HUES48 (cell line): ENCODE results near the gene ODF4.

Experiments
- H3K27ac ChIP-seq: one replicate; pipeline ENCODE4 v1.7.0; 2013; ENCODE audit warnings: low read depth, low read length, inconsistent platforms
- H3K27me3 ChIP-seq: 2 replicates; pipeline ENCODE4 v1.6.1; 2013; ENCODE audit warnings: mild to moderate bottlenecking, low read length; ENCODE audit not compliant: control insufficient read depth, insufficient read depth
- H3K36me3 ChIP-seq: 2 replicates; pipeline ENCODE4 v1.6.1; 2013; ENCODE audit warnings: low read length; ENCODE audit not compliant: control insufficient read depth, insufficient read depth
- H3K4me1 ChIP-seq: 2 replicates; pipeline ENCODE4 v1.6.1; 2013; ENCODE audit warnings: mild to moderate bottlenecking, low read length; ENCODE audit not compliant: control insufficient read depth, insufficient read depth
- H3K4me3 ChIP-seq: 2 replicates; pipeline ENCODE4 v1.5.1; 2013; ENCODE audit warnings: mild to moderate bottlenecking, low read depth, low read length
- H3K9ac ChIP-seq: 2 replicates; pipeline ENCODE4 v1.6.1; 2013; ENCODE audit warnings: mild to moderate bottlenecking, low read depth, low read length, moderate library complexity
- H3K9me3 ChIP-seq: 2 replicates; pipeline ENCODE4 v1.6.1; 2013; ENCODE audit warnings: low read length; ENCODE audit not compliant: control insufficient read depth, insufficient read depth

ODF4 gene

DNA sequence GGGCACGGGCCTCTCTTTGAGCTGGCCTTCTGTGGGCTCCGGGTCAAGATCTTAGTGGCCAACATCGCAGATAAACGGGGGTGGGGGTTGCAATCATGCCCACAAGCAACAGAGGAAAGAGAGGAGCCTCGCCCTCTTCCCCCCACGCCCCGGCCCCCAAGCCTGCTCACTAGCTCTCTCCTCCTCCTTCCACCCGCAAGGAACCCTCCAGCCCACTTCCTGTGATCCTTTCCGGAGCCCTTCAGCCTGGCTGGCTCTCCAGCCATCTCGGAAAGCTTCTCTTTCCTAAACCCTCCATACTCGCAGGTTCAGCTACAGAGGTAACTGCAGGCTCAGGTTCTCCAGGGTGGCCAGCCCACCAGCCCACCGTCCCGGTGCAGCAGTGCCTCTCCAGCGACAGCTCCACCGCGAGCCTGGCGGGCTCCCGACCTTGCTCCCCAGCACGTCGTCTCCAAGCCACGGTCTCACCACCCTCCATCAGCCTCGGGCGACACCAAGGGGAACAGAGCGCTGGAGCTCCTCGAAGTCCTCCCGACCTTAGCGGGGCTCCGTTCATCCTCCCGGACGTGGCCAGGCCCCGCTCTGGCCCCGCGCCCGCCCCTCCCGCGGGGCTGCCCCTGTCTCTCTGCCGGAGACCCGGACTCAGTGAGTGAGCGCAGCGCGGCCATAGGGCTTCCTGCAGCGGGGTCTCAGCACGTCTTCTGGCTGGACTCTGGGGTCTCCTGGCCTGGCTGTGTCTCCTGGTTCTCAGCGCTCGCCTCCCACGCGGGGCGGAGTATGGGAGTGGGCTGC lies 12.9 kb upstream of the ODF4 start:
- Histone ChIP-seq H3K4me3 (peak overlapping the region; percentile 61), H3K9ac (no peak overlapping the region; the same call in 1 of the 2 replicates), H3K27ac (no peak overlapping the region), H3K27me3 (peaks cover 31% of the 10 kb centered on the region), H3K4me1 (no peaks in the 10 kb centered on the region), H3K9me3 (no peaks in the 10 kb centered on the region), H3K36me3 (no peaks in the 10 kb centered on the region)

GRCh38 chr17:8327303-8327649 lies 12.4 kb upstream of the ODF4 start:
- Histone ChIP-seq H3K36me3 (no peaks in the 10 kb centered on the region), H3K27ac (no peak overlapping the region), H3K4me1 (no peaks in the 10 kb centered on the region), H3K9ac (no peak overlapping the region; the same call in 1 of the 2 replicates), H3K9me3 (no peaks in the 10 kb centered on the region), H3K4me3 (peak overlapping the region; percentile 61), H3K27me3 (peaks cover 31% of the 10 kb centered on the region)

DNA sequence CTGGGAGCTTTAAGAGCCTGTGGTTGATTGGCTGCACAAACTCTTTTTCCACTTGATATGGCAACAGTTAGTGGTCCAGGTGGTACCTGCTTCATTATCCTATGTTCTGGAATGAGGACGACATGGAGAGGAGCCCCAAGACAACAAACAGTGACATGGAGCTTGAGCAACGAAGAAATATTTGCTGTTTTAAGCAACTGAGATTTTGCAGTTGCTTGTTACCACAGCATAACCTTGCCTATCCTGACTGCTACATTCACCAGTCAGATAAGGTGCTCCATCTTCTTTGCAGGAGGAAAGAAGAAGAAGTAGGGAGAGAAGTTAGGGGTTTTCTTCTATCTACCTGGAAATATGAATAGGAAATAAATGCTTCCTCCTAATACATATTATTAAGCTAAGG lies 7.5 kb upstream of the ODF4 start:
- Histone ChIP-seq H3K4me3 (no peak overlapping the region), H3K4me1 (no peaks in the 10 kb centered on the region), H3K9ac (no peak overlapping the region), H3K9me3 (no peaks in the 10 kb centered on the region), H3K27me3 (peaks cover 10% of the 10 kb centered on the region), H3K36me3 (no peaks in the 10 kb centered on the region), H3K27ac (no peak overlapping the region)

GRCh38 chr17:8332688-8333087 lies 7.0 kb upstream of the ODF4 start:
- no peak overlapping the region for H3K9ac ChIP-seq
- no peaks in the 10 kb centered on the region for H3K36me3 ChIP-seq
- H3K27ac ChIP-seq, result no peak overlapping the region
- H3K9me3 ChIP-seq, result no peaks in the 10 kb centered on the region
- H3K27me3 ChIP-seq, result peaks cover 5% of the 10 kb centered on the region; the same call in 1 of the 2 replicates
- peaks cover 1% of the 10 kb centered on the region; the same call in 1 of the 2 replicates for H3K4me1 ChIP-seq
- H3K4me3 ChIP-seq, result no peak overlapping the region

DNA sequence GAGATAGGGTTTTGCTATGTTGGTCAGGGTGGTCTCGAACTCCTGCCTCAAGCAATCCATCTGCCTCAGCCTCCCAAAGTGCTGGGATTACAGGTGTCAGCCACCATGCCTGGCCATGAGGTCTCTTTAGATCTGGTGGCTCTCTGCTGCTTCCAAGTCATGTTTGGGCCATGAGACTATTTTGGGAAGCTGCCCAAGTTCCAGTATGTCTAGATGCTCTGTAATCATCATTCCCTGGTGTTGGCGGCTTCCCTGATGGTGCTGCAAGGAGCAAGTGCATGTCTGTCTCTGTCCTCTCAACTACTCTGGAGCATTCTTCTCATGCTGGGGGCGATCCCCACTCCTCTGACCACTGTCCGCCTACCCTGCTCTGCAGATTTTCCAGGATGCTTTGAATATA lies 6.4 kb upstream of the ODF4 start:
- Histone ChIP-seq H3K36me3 (no peaks in the 10 kb centered on the region), H3K27me3 (no peaks in the 10 kb centered on the region), H3K9ac (no peak overlapping the region), H3K4me1 (peaks cover 7% of the 10 kb centered on the region), H3K27ac (no peak overlapping the region), H3K4me3 (no peak overlapping the region), H3K9me3 (no peaks in the 10 kb centered on the region)

GRCh38 chr17:8337802-8338752 lies 1.6 kb upstream of the ODF4 start:
- no peak overlapping the region for H3K4me3 ChIP-seq
- H3K4me1 ChIP-seq, result peaks cover 22% of the 10 kb centered on the region
- H3K27me3 ChIP-seq, result no peaks in the 10 kb centered on the region
- no peaks in the 10 kb centered on the region for H3K36me3 ChIP-seq
- peak overlapping the region; percentile 66 for H3K27ac ChIP-seq
- no peaks in the 10 kb centered on the region for H3K9me3 ChIP-seq
- H3K9ac ChIP-seq, result no peak overlapping the region

GRCh38 chr17:8338753-8339140 lies 893 bp upstream of the ODF4 start:
- no peaks in the 10 kb centered on the region for H3K27me3 ChIP-seq
- H3K36me3 ChIP-seq, result no peaks in the 10 kb centered on the region
- no peak overlapping the region for H3K9ac ChIP-seq
- H3K4me1 ChIP-seq, result peaks cover 22% of the 10 kb centered on the region
- peak overlapping the region; percentile 66 for H3K27ac ChIP-seq
- H3K9me3 ChIP-seq, result no peaks in the 10 kb centered on the region
- H3K4me3 ChIP-seq, result no peak overlapping the region

GRCh38 chr17:8341456-8341855 lies 1.8 kb downstream of the ODF4 start:
- Histone ChIP-seq H3K27me3 (no peaks in the 10 kb centered on the region), H3K9me3 (no peaks in the 10 kb centered on the region), H3K4me3 (no peak overlapping the region), H3K9ac (no peak overlapping the region), H3K36me3 (no peaks in the 10 kb centered on the region), H3K27ac (no peak overlapping the region), H3K4me1 (peaks cover 22% of the 10 kb centered on the region)

DNA sequence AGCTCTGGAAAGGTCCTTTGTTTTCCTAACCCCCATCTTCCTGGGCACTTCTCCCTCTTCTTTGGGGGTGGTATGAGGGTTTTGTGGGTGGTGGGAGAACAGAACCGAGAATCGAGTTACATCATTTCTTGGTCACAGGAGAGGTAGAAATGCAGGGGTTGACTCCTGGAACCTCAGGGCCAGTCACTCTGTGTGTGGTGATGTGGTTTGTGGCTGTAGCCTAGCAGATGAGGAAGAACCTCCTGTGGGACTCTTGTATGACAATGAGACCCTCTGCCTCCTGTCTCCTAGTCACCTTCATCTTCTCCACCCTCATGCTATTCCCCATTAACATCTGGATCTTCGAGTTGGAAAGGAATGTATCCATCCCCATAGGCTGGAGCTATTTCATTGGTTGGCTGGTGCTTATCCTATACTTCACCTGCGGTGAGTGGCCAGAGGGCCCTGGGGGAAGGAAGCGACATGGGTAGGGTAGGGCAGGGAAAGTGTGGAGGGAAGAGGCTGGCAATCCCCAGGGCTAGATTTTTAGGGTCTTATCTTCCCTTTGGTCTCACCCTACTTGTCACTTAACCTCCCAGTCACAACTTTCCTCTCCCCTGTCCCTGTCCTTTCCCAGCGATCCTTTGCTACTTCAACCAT lies 5.5 kb downstream of the ODF4 start:
- no peaks in the 10 kb centered on the region for H3K9me3 ChIP-seq
- H3K27ac ChIP-seq, result no peak overlapping the region
- no peaks in the 10 kb centered on the region for H3K27me3 ChIP-seq
- peaks cover 10% of the 10 kb centered on the region for H3K4me1 ChIP-seq
- no peak overlapping the region for H3K4me3 ChIP-seq
- no peak overlapping the region for H3K9ac ChIP-seq
- H3K36me3 ChIP-seq, result no peaks in the 10 kb centered on the region

- no peaks in the 10 kb centered on the region for H3K36me3 ChIP-seq
- H3K4me1 ChIP-seq, result peaks cover 9% of the 10 kb centered on the region
- no peaks in the 10 kb centered on the region for H3K27me3 ChIP-seq
- H3K27ac ChIP-seq, result no peak overlapping the region
- no peaks in the 10 kb centered on the region for H3K9me3 ChIP-seq
- no peak overlapping the region for H3K4me3 ChIP-seq
- H3K9ac ChIP-seq, result no peak overlapping the region
These were observed 6.5 kb downstream of the ODF4 start for GRCh38 chr17:8345951-8346665.
